Body of pancreas (tissue), 4 donors: Measurements from ENCODE around the gene ACTR3. TPM values are rescaled to one million over a fixed set of nuclear protein-coding genes. Genes with fewer than 3 reads are reported as not detected.

ENCODE experiments used
- ATAC-seq: fragments of 150-250 bp; one replicate; pipeline ENCODE4 v1.9.1; 2016
- DNase-seq, 4 donors: peaks; one replicate each; pipeline ENCODE4 v3.0.0-alpha.2; 2019
- H3K27ac ChIP-seq, 4 donors: fragments of 200-600 bp; sonication (generic); 1 replicate in 3 of 4; 2 replicates in 1 of 4; pipeline versions ENCODE4 v1.5.1 to v1.6.1; 2016 to 2019; ENCODE audit warnings: mild to moderate bottlenecking in 1 of 4, mixed read lengths in 1 of 4, moderate library complexity in 1 of 4
- H3K27me3 ChIP-seq, 2 donors: fragments of 200-600 bp; sonication (generic); one replicate each; pipeline ENCODE4 v1.6.0; 2016; ENCODE audit warnings: mild to moderate bottlenecking in 1 of 2
- H3K36me3 ChIP-seq, 2 donors: fragments of 200-600 bp; sonication (generic); replicated peaks in 1 of 2; 2 replicates each; pipeline ENCODE4 v1.5.1; 2016; ENCODE audit warnings: low read depth in 2 of 2; ENCODE audit not compliant: insufficient read depth in 1 of 2
- H3K4me1 ChIP-seq: fragments of 200-600 bp; sonication (generic); one replicate; pipeline ENCODE4 v1.6.0; 2016
- H3K4me3 ChIP-seq, 2 donors: fragments of 200-600 bp; sonication (generic); 1 replicate in 1 of 2; 2 replicates in 1 of 2; pipeline ENCODE4 v1.5.1; 2016 to 2019
- H3K9me3 ChIP-seq, 3 donors: fragments of 200-600 bp; sonication (generic); 1 replicate in 2 of 3; 2 replicates in 1 of 3; pipeline ENCODE4 v1.5.1; 2016
- POLR2A ChIP-seq, 3 donors: fragments of 450-650 bp; IDR thresholded peaks; one replicate each; pipeline ENCODE4 v1.6.1; 2016; ENCODE audit warnings: antibody characterized with exemption in 3 of 3, mild to moderate bottlenecking in 2 of 3
- WGBS, 2 donors: methylation state at CpG; one replicate each; pipeline ENCODE4 v1.1.5; 2017; 5-methylcytosine and 5-hydroxymethylcytosine counted together
- intact Hi-C: fragments of 100-400 bp; cut with DNase I; formaldehyde crosslinking; loops from one replicate; pipeline ENCODE4 v1.15.1; 2023
- total RNA-seq, 2 donors: library from RNA; depleted of rRNA; stranded (reverse); fragments of >200 nt; gene quantifications; one replicate each; pipeline ENCODE4 v1.1.0, GENCODE V29; 2016
- TF ChIP-seq, protein P1 (sequence below), 7 experiments: fragments of 450-650 bp in 4 of 7; fragments of 200-600 bp in 3 of 7; sonication (generic) in 3 of 7; IDR thresholded peaks; one replicate each; pipeline ENCODE4 v1.5.1; 2016 to 2019; ENCODE audit warnings: antibody characterized with exemption in 7 of 7

The ACTR3 gene
- total RNA-seq, 2 donors from 2014 or later, result 35.9 to 43.8 TPM

DNA sequence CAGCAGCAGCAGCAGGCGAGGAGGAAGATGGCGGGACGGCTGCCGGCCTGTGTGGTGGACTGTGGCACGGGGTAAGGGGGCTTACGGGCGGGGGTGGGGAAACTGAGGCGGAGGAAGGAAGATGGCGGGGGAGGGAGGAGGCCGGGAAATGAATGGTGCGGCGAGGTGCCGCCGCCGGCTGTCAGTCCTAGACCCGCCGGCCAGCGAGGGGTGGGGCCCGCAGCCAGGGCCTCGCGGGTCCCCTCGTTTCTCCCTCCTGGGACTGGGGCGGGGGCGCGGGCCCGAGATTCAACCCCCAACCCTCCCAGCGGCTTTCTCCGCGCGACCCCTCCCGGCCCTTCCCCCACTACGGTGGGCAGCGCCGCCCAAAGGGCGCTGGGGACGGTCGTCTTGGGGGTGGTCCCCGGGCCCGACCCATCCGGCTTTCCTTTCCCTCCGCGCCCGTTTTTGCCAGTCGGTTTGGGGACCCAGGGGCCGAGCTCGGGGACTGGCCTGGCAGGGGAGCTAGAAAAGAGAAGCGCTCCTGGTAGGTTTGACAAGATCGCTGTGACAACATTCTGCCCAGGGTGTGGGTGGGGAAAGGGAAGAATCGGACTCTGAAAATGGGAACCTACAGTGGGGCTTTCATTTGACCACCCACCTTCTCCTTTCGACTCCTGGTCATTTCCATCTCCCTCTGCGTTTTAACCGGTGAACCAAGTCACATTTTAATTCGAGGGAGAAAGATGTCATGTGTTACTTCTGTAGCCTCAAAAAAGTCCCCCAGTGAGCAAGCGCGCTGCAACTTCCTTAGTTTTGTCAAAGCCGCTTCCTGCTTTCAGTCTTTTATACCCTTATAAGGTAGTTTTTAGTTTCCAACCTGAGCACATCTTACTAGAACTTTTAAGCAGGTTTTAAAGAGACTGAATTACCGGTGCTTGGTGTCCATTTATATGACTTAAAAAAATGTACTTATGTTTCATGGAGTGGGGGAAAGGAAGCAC is 655 bp downstream of the ACTR3 start:
- peak overlapping the region; percentile 88 to 99 for H3K4me3 ChIP-seq
- H3K36me3 ChIP-seq, result no peaks in the 10 kb centered on the region
- ATAC-seq, result peak; percentile 13
- peak; percentile 52 to 73 (median 66) for DNase-seq
- peaks cover 52% of the 10 kb centered on the region for H3K4me1 ChIP-seq
- H3K9me3 ChIP-seq, result no peaks in the 10 kb centered on the region
- TF ChIP-seq, protein P1, sequence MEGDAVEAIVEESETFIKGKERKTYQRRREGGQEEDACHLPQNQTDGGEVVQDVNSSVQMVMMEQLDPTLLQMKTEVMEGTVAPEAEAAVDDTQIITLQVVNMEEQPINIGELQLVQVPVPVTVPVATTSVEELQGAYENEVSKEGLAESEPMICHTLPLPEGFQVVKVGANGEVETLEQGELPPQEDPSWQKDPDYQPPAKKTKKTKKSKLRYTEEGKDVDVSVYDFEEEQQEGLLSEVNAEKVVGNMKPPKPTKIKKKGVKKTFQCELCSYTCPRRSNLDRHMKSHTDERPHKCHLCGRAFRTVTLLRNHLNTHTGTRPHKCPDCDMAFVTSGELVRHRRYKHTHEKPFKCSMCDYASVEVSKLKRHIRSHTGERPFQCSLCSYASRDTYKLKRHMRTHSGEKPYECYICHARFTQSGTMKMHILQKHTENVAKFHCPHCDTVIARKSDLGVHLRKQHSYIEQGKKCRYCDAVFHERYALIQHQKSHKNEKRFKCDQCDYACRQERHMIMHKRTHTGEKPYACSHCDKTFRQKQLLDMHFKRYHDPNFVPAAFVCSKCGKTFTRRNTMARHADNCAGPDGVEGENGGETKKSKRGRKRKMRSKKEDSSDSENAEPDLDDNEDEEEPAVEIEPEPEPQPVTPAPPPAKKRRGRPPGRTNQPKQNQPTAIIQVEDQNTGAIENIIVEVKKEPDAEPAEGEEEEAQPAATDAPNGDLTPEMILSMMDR (IDR thresholded peaks at IDR 0.05), result no peak
- TF ChIP-seq POLR2A (IDR thresholded peaks at IDR 0.05), result peak in 2 of 3 donors; percentile 71 to 75
- intact Hi-C loops, result no loop called here
- H3K27ac ChIP-seq, result peak overlapping the region; percentile 95 to 98 (median 98)
- H3K27me3 ChIP-seq, result no peaks in the 10 kb centered on the region
- WGBS, 2 donors, result 0 to 1% methylated on average over 21 to 53 of the region's 57 CpGs

- H3K27ac ChIP-seq, result peak overlapping the region; percentile 95 to 98 (median 98)
These were observed 1.5 kb downstream of the ACTR3 start for GRCh38 chr2:113891265-113891959.

GRCh38 chr2:113892004-113892710 is 2.3 kb downstream of the ACTR3 start:
- no peaks in the 10 kb centered on the region for H3K27me3 ChIP-seq
- no peak overlapping the region for H3K4me3 ChIP-seq
- TF ChIP-seq, protein P1 (IDR thresholded peaks at IDR 0.05), result no peak
- TF ChIP-seq POLR2A (IDR thresholded peaks at IDR 0.05), result no peak
- WGBS, 2 donors, result 22% methylated on average over 6 of the region's 6 CpGs
- no peaks in the 10 kb centered on the region for H3K9me3 ChIP-seq
- intact Hi-C loops, result no loop called here
- H3K36me3 ChIP-seq, result no peaks in the 10 kb centered on the region
- DNase-seq (no peak), ATAC-seq (no peak)
- H3K27ac ChIP-seq, result peak overlapping the region in 1 of 4 donors; percentile 98
- H3K4me1 ChIP-seq, result peaks cover 63% of the 10 kb centered on the region

More at GRCh38 chr2:113891265-113891959, 1.5 kb downstream of the ACTR3 start:
- Histone ChIP-seq H3K27me3 (no peaks in the 10 kb centered on the region), H3K9me3 (no peaks in the 10 kb centered on the region), H3K4me1 (peaks cover 60% of the 10 kb centered on the region), H3K4me3 (peak overlapping the region; percentile 88 to 99), H3K36me3 (no peaks in the 10 kb centered on the region)
- no peak for TF ChIP-seq POLR2A (IDR thresholded peaks at IDR 0.05)
- TF ChIP-seq, protein P1 (IDR thresholded peaks at IDR 0.05), result no peak
- WGBS, 2 donors, result 1 to 4% methylated on average over 5 of the region's 5 CpGs
- intact Hi-C loops, result no loop called here
- DNase-seq, result no peak
- no peak for ATAC-seq

- Histone ChIP-seq H3K9me3 (no peaks in the 10 kb centered on the region), H3K4me1 (peaks cover 68% of the 10 kb centered on the region), H3K27ac (peak overlapping the region in 3 of 4 donors; percentile 4 to 55 (median 35)), H3K27me3 (no peaks in the 10 kb centered on the region), H3K4me3 (no peak overlapping the region), H3K36me3 (no peaks in the 10 kb centered on the region)
- intact Hi-C loops, result no loop called here
- 32 to 40% methylated on average over 7 of the region's 7 CpGs for WGBS, 2 donors
- peak in 2 of 4 donors; percentile 19 to 52 for DNase-seq
- ATAC-seq, result peak; percentile 18
- no peak for TF ChIP-seq POLR2A (IDR thresholded peaks at IDR 0.05)
- TF ChIP-seq, protein P1 (IDR thresholded peaks at IDR 0.05), result no peak
These were observed 4.4 kb downstream of the ACTR3 start for GRCh38 chr2:113894156-113894743.
